Colonic mucosa (tissue), 4 donors: ENCODE results near the gene ELMO1. TPM values are rescaled to one million over a fixed set of nuclear protein-coding genes. Genes with fewer than 3 reads are reported as not detected.

Experiments used
- DNase-seq: peaks from one replicate; pipeline ENCODE4 v3.0.0-alpha.2; 2020
- H3K27ac ChIP-seq: fragments of 200-600 bp; one replicate; pipeline ENCODE4 v1.8.0; 2021
- H3K27me3 ChIP-seq: fragments of 200-600 bp; one replicate; pipeline ENCODE4 v1.8.0; 2021
- H3K36me3 ChIP-seq: fragments of 200-600 bp; one replicate; pipeline ENCODE4 v1.8.0; 2021
- H3K4me1 ChIP-seq: fragments of 200-600 bp; one replicate; pipeline ENCODE4 v1.8.0; 2021; ENCODE audit warnings: mild to moderate bottlenecking
- H3K4me3 ChIP-seq: fragments of 200-600 bp; one replicate; pipeline ENCODE4 v1.8.0; 2021
- H3K9ac ChIP-seq, 2 donors: one replicate each; pipeline ENCODE4 v1.7.0; 2013; ENCODE audit warnings: control low read depth in 2 of 2, low read depth in 2 of 2, low read length in 2 of 2
- H3K9me3 ChIP-seq: fragments of 200-600 bp; one replicate; pipeline ENCODE4 v1.8.0; 2021
- CTCF ChIP-seq: fragments of 200-600 bp; IDR thresholded peaks from one replicate; pipeline ENCODE4 v1.8.0; 2022; ENCODE audit warnings: antibody characterized with exemption, mild to moderate bottlenecking
- intact Hi-C: fragments of 100-400 bp; cut with DNase I; formaldehyde crosslinking; loops from one replicate; pipeline ENCODE4 v1.14.1; 2022
- total RNA-seq, 2 donors: library from RNA; stranded (reverse); fragmentation: NEBNext Ultra II Directional in 1 of 2; extraction: Animal tissue kit (Norgen Biotek cat#: 25700) in 1 of 2; gene quantifications; one replicate each; pipeline ENCODE4 v1.2.1, GENCODE V29; 2021
- donor health status: healthy.
- donor health status: DM: no; HTN: no; CAD: no.
- donor health status: DM: no; HTN: no; CAD: no.

ELMO1 gene
- total RNA-seq, 2 donors from 2014 or later = 4.2 to 4.7 TPM

- no peak overlapping the region for H3K4me3 ChIP-seq
- H3K9ac ChIP-seq = no peak overlapping the region
- intact Hi-C loops = no loop called here
- no peak for TF ChIP-seq CTCF
- no peaks in the 10 kb centered on the region for H3K9me3 ChIP-seq
- no peaks in the 10 kb centered on the region for H3K27me3 ChIP-seq
- H3K27ac ChIP-seq = no peak overlapping the region
- DNase-seq = no peak
- H3K36me3 ChIP-seq = no peaks in the 10 kb centered on the region
- no peaks in the 10 kb centered on the region for H3K4me1 ChIP-seq
Observed at GRCh38 chr7:37371755-37372154, 76.9 kb downstream of the ELMO1 start.

GRCh38 chr7:37369906-37370305 is 78.8 kb downstream of the ELMO1 start:
- Histone ChIP-seq H3K9me3 (no peaks in the 10 kb centered on the region), H3K4me1 (no peaks in the 10 kb centered on the region), H3K9ac (no peak overlapping the region), H3K4me3 (no peak overlapping the region), H3K36me3 (no peaks in the 10 kb centered on the region), H3K27me3 (no peaks in the 10 kb centered on the region), H3K27ac (no peak overlapping the region)
- intact Hi-C loops = no loop called here
- no peak for TF ChIP-seq CTCF
- peak; percentile 60 for DNase-seq

- H3K27me3 ChIP-seq = no peaks in the 10 kb centered on the region
- no peak overlapping the region for H3K9ac ChIP-seq
- H3K4me3 ChIP-seq = no peak overlapping the region
- H3K36me3 ChIP-seq = no peaks in the 10 kb centered on the region
- H3K27ac ChIP-seq = peak overlapping the region; percentile 37
- no peaks in the 10 kb centered on the region for H3K9me3 ChIP-seq
- intact Hi-C loops = no loop called here
- DNase-seq = no peak
- TF ChIP-seq CTCF = no peak
- H3K4me1 ChIP-seq = no peaks in the 10 kb centered on the region
Observed at GRCh38 chr7:37368540-37368939, 80.1 kb downstream of the ELMO1 start.

- Histone ChIP-seq H3K36me3 (no peaks in the 10 kb centered on the region), H3K4me1 (no peaks in the 10 kb centered on the region), H3K27me3 (no peaks in the 10 kb centered on the region), H3K9me3 (no peaks in the 10 kb centered on the region), H3K4me3 (no peak overlapping the region), H3K27ac (no peak overlapping the region), H3K9ac (no peak overlapping the region)
- no peak for TF ChIP-seq CTCF
- intact Hi-C loops = no loop called here
- no peak for DNase-seq
Observed at GRCh38 chr7:37367010-37367409, 81.7 kb downstream of the ELMO1 start.

GRCh38 chr7:37366445-37366844 is 82.2 kb downstream of the ELMO1 start:
- intact Hi-C loops = no loop called here
- H3K4me3 ChIP-seq = no peak overlapping the region
- no peaks in the 10 kb centered on the region for H3K4me1 ChIP-seq
- TF ChIP-seq CTCF = no peak
- H3K27me3 ChIP-seq = no peaks in the 10 kb centered on the region
- no peak for DNase-seq
- H3K9ac ChIP-seq = no peak overlapping the region
- H3K9me3 ChIP-seq = no peaks in the 10 kb centered on the region
- H3K36me3 ChIP-seq = no peaks in the 10 kb centered on the region
- H3K27ac ChIP-seq = no peak overlapping the region

- H3K27me3 ChIP-seq = no peaks in the 10 kb centered on the region
- no peak overlapping the region for H3K4me3 ChIP-seq
- no peaks in the 10 kb centered on the region for H3K9me3 ChIP-seq
- H3K9ac ChIP-seq = no peak overlapping the region
- no peaks in the 10 kb centered on the region for H3K4me1 ChIP-seq
- intact Hi-C loops = no loop called here
- TF ChIP-seq CTCF = no peak
- DNase-seq = no peak
- no peaks in the 10 kb centered on the region for H3K36me3 ChIP-seq
- no peak overlapping the region for H3K27ac ChIP-seq
Observed at GRCh38 chr7:37365405-37365804, 83.3 kb downstream of the ELMO1 start.
